RWPE1 (cell line): ENCODE data around the gene RFX4.

ENCODE experiments used
- CTCF ChIA-PET: fragments of 350-600 bp; sonication (Branson Sonifier 250); formaldehyde crosslinking; extraction: SDS; loops from one replicate; lab custom pipeline; 2021; lab: Yijun Ruan, JAX
- POLR2A ChIA-PET: fragments of 400-600 bp; formaldehyde crosslinking; extraction: SDS; loops from one replicate; lab custom pipeline; 2020; ENCODE audit warnings: antibody characterized with exemption; ENCODE audit not compliant: low non-redundant PET; lab: Yijun Ruan, JAX
- DNase-seq: peaks from one replicate; pipeline ENCODE4 v3.0.0; 2012; ENCODE audit warnings: low spot score
- H3K27ac ChIP-seq: fragments of 450-650 bp; 2 replicates; pipeline ENCODE4 v1.5.1; 2017
- TF ChIP-seq, protein P1 (sequence below): fragments of 450-650 bp; conservative IDR thresholded peaks from 2 replicates; pipeline ENCODE4 v1.5.1; 2017; ENCODE audit warnings: low read depth, mild to moderate bottlenecking

RFX4 gene

DNA sequence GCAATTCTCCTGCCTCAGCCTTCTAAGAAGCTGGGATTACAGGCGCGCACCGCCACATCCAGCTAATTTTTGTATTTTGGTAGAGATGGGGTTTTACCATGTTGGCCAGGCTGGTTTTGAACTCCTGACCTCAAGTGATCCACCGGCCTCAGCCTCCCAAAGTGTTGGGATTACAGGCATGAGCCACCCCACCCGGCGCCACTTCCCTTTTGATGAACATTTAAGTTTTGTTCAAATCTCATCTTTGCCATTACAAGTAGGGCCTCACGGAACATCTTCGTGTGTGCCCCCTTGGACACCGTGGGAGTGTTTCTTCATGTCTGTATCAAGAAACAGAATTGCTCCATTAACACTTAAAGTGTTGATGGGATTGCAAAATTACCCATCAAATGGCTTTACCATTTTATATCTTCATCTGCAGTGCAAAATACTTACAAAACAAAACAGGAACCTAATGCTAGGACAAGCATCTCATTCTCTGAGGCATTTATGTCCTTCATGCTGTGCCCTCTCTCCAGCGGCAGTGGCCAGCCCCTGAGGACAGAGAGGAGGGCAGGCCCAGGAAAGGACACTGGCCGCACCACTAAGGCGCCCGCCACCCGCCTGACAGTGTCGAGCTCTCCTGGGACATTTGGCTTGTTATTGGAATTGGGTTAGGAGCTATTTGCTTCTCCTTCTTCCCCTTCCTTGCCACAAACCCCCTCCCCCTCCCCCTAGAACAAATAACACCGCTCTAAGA, 61.7 kb downstream of the RFX4 start:
- H3K27ac ChIP-seq, result no peak overlapping the region
- ChIA-PET POLR2A (no interaction called here), CTCF (interaction anchor here (0.6 kb wide), 1 partner anchor 742 kb away, joined by 3 read pairs; no protein-coding TSS in a partner anchor)
- TF ChIP-seq, protein P1, sequence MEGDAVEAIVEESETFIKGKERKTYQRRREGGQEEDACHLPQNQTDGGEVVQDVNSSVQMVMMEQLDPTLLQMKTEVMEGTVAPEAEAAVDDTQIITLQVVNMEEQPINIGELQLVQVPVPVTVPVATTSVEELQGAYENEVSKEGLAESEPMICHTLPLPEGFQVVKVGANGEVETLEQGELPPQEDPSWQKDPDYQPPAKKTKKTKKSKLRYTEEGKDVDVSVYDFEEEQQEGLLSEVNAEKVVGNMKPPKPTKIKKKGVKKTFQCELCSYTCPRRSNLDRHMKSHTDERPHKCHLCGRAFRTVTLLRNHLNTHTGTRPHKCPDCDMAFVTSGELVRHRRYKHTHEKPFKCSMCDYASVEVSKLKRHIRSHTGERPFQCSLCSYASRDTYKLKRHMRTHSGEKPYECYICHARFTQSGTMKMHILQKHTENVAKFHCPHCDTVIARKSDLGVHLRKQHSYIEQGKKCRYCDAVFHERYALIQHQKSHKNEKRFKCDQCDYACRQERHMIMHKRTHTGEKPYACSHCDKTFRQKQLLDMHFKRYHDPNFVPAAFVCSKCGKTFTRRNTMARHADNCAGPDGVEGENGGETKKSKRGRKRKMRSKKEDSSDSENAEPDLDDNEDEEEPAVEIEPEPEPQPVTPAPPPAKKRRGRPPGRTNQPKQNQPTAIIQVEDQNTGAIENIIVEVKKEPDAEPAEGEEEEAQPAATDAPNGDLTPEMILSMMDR, result no peak
- DNase-seq, result no peak

DNA sequence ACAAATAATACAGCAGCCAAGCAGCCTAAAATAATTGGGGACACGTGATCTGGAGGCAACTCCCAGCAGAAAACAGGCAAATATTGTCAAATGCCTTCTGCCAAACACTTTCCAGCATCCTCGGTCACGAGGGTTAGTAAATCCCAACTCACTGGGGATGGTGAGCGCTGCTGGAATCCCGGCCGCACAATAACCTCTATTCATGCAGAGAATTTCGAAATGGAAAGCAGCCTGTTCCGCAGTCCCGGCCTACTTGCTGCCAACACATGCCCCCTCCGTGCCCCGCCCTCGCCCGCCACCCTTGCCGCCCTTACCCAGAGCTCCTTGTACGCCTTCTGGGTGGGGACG, 62.2 kb downstream of the RFX4 start:
- CTCF ChIA-PET, result interaction anchor here (0.6 kb wide), 1 partner anchor 742 kb away, joined by 3 read pairs; no protein-coding TSS in a partner anchor
- POLR2A ChIA-PET, result no interaction called here
- TF ChIP-seq, protein P1, result no peak
- no peak for DNase-seq
- H3K27ac ChIP-seq, result no peak overlapping the region

GRCh38 chr12:106645465-106646330, 62.9 kb downstream of the RFX4 start:
- POLR2A ChIA-PET, result no interaction called here
- CTCF ChIA-PET, result interaction anchor here (0.6 to 0.7 kb wide), 3 partner anchors 12 to 743 kb away, joined by 3 to 4 read pairs (median 3); no protein-coding TSS in a partner anchor
- DNase-seq, result no peak
- no peak overlapping the region for H3K27ac ChIP-seq
- TF ChIP-seq, protein P1, result no peak

GRCh38 chr12:106646472-106646871, 63.7 kb downstream of the RFX4 start:
- TF ChIP-seq, protein P1, result no peak
- ChIA-PET CTCF (no interaction called here), POLR2A (no interaction called here)
- no peak for DNase-seq
- H3K27ac ChIP-seq, result no peak overlapping the region

DNA sequence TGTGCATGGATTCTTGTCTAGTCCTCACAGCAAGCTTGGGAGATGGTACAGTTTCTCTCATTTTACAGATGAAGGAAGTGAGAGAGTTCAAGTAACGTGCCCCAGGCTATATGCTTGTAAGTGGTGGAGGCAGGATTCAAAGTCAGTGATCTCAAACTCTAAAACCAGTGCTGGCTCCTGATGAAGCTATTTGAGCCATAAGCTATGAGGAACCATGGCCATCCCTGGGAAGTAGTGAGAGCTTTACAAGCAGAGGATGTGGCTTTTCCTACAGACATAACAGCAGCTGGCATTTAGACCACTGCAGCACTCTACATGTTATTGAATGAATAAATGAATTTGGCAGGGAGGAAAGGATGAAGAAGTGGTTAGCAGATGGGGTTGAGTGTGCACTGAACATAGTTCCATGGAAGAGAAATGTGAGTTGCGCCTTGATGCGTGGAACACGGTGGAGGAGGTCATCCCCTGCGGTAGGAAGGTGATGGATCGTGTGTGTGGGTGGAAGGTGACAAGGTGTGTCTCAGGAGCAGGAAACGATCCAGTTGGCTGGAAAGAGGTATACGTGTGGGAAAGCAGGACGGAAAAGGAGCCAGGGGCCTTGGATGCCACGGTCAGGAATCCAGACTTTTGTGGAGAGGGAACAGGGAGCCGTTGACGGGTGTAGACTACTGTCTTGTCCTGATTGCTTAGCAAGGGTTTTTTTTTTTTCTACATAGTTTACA, 65.2 kb downstream of the RFX4 start:
- TF ChIP-seq, protein P1, result no peak
- POLR2A ChIA-PET, result no interaction called here
- no peak for DNase-seq
- CTCF ChIA-PET, result interaction anchor here (0.6 kb wide), 3 partner anchors 105 to 420 kb away, joined by 3 to 4 read pairs (median 3); no protein-coding TSS in a partner anchor
- H3K27ac ChIP-seq, result no peak overlapping the region

DNA sequence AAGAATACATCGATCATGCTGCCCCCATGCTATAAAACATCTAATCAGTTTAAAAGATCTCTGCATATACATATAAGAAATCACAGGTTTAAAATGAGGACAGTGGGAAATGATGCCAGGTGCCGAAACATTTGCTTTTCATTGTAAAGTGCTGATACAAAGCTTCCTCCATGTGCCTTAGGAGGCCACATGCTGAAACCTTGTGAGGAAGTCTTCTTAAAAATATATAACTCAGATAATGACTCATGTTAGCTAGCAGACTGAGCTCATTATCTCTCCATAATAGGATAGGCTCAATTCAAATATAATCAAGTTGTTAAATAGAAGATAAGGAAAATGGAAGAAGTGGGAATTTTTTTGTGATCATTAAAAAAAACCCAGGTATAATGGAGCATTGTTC, 65.9 kb downstream of the RFX4 start:
- DNase-seq, result no peak
- ChIA-PET CTCF (interaction anchor here (0.5 to 0.6 kb wide), 2 partner anchors 29 to 104 kb away, joined by 3 read pairs; no protein-coding TSS in a partner anchor), POLR2A (no interaction called here)
- H3K27ac ChIP-seq, result no peak overlapping the region
- TF ChIP-seq, protein P1, result no peak
